BE2C (cell line): Measurements from ENCODE around the gene PCSK6.
"Not testable (repeated sequence)": the region's sequence is repeated elsewhere in the genome, so short reads cannot be mapped to it uniquely, and the experiment has no call there.

Experiments
- DNase-seq: peaks from one replicate; pipeline ENCODE4 v3.0.0-alpha.2; 2020
- H3K27me3 ChIP-seq: fragments of 250-450 bp; sonication (Bioruptor Pico); 2 replicates; pipeline ENCODE4 v1.5.1; 2020; ENCODE audit warnings: mild to moderate bottlenecking
- H3K36me3 ChIP-seq: fragments of 250-450 bp; sonication (Bioruptor Pico); 2 replicates; pipeline ENCODE4 v1.5.1; 2020; ENCODE audit warnings: mild to moderate bottlenecking
- H3K4me1 ChIP-seq: fragments of 250-450 bp; sonication (Bioruptor Pico); 2 replicates; pipeline ENCODE4 v1.5.1; 2020
- H3K4me3 ChIP-seq: 2 replicates; pipeline ENCODE4 v1.5.1; 2011; ENCODE audit warnings: low read depth, low read length
- H3K9me3 ChIP-seq: fragments of 250-450 bp; sonication (Bioruptor Pico); 2 replicates; pipeline ENCODE4 v1.5.1; 2020
- TF ChIP-seq, protein P1 (sequence below): IDR thresholded peaks from 2 replicates; pipeline ENCODE4 v1.5.1; 2012; ENCODE audit warnings: mild to moderate bottlenecking, low read depth, low read length

PCSK6 gene

DNA sequence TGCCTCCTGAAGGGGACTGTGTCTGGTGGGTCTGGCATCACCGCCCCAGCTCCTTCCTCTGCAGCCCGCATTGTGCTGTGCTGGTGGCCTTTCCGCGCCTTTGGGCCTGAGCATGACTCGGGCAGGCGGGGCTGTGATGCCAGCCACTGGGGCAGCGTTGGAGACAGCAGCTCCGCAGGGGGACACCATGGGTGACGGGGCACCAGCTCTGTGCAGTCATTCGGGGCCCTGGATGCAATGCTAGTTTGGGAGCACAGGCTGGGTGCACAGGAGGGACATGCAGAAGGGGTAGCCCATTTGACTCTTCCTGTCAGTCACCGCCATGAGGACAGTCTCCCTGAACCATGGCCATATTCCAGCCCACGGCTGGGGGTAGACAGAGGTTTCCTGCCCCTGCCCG lies 110.6 kb downstream of the PCSK6 start:
- TF ChIP-seq, protein P1, sequence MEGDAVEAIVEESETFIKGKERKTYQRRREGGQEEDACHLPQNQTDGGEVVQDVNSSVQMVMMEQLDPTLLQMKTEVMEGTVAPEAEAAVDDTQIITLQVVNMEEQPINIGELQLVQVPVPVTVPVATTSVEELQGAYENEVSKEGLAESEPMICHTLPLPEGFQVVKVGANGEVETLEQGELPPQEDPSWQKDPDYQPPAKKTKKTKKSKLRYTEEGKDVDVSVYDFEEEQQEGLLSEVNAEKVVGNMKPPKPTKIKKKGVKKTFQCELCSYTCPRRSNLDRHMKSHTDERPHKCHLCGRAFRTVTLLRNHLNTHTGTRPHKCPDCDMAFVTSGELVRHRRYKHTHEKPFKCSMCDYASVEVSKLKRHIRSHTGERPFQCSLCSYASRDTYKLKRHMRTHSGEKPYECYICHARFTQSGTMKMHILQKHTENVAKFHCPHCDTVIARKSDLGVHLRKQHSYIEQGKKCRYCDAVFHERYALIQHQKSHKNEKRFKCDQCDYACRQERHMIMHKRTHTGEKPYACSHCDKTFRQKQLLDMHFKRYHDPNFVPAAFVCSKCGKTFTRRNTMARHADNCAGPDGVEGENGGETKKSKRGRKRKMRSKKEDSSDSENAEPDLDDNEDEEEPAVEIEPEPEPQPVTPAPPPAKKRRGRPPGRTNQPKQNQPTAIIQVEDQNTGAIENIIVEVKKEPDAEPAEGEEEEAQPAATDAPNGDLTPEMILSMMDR, result no peak
- no peak for DNase-seq
- Histone ChIP-seq H3K4me1 (no peaks in the 10 kb centered on the region), H3K4me3 (no peak overlapping the region), H3K36me3 (no peaks in the 10 kb centered on the region), H3K9me3 (no peaks in the 10 kb centered on the region), H3K27me3 (no peaks in the 10 kb centered on the region)

DNA sequence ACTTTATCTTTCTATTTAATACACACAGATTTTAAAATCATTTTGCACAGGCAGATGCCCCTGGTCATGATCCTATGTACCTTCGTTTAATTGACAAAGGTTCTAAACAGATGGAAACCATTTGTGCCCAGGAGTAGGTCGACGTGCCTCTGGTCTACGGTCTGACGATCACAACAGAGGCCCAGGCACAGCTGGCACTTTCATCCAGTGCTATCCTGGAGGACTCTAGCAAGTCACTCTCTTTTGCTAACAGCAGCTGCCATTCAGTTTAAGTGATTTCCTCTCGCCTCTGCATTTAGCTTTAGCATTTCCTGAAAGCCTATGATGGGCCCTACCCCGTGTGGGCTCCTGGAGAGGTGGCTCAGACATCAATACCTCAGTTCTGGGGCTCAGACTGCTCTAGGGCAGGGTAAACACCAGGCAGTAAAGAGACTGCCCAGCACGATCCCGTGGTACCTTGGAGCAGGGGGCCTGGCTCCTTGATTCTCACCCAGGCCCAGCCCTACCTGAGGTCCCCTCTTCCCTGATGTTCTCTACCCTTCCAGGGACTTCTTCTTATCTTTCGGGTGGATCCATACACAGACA lies 111.2 kb downstream of the PCSK6 start:
- H3K4me3 ChIP-seq, result no peak overlapping the region
- no peaks in the 10 kb centered on the region for H3K27me3 ChIP-seq
- TF ChIP-seq, protein P1, result no peak
- no peak for DNase-seq
- H3K4me1 ChIP-seq, result no peaks in the 10 kb centered on the region
- no peaks in the 10 kb centered on the region for H3K9me3 ChIP-seq
- H3K36me3 ChIP-seq, result no peaks in the 10 kb centered on the region

DNA sequence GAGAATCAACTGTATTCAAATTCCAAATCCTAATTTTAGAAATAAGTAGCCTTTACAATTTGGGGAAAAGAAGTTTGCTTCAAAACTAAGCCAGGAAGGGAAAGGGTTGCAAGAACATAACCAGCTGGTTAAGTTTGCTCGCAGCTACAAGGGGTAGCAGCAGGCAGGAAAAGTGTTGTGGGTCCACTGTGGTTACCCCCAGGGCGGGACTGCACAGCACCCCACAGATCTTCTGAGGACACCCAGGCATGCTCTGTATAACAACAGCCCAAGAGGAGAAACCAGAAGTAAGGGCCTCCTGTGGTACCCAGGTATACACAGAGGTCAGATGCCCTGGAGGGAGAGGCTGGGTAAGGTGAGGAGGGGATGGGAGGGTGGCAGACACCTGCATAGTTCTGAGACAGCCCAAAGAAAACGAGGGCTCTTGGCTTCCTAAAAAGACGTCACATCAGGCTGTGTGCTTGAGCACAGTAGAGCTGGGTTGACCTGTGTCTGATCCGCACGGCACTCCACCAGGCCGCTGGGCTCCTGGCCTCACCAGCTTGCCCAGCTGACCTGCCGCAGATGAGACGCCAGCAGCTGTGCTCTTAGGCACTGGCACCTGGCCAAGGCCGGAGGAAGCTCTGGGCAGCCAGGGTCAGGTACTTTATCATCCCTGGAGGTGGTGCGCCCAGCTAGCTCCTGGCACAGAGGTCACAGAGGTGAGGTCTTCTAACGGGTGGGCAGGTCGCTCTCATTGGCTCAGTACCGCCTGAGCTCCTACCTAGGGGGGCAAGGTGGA lies 112.7 kb downstream of the PCSK6 start:
- no peaks in the 10 kb centered on the region for H3K27me3 ChIP-seq
- no peaks in the 10 kb centered on the region for H3K36me3 ChIP-seq
- H3K4me3 ChIP-seq, result no peak overlapping the region
- TF ChIP-seq, protein P1, result no peak
- no peaks in the 10 kb centered on the region for H3K9me3 ChIP-seq
- no peak for DNase-seq
- no peaks in the 10 kb centered on the region for H3K4me1 ChIP-seq

DNA sequence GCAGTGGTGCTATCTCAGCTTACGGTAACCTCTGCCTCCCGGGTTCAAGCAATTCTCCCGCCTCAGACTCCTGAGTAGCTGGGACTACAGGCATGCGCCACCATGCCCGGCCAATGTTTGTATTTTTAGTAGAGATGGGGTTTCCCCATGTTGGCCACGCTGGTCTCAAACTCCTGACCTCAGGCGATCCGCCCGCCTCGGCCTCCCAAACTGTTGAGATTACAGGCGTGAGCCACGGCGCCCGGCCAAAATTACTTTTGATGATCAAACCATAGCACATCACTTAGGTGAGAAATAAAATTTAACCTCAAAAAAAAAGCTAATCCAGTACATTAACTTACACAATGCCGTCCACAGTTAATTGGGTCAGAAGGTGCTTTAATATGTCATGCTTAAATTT lies 114.5 kb downstream of the PCSK6 start:
- H3K36me3 ChIP-seq, H3K9me3 ChIP-seq, H3K4me1 ChIP-seq, H3K4me3 ChIP-seq, H3K27me3 ChIP-seq, DNase-seq: not testable (repeated sequence)

DNA sequence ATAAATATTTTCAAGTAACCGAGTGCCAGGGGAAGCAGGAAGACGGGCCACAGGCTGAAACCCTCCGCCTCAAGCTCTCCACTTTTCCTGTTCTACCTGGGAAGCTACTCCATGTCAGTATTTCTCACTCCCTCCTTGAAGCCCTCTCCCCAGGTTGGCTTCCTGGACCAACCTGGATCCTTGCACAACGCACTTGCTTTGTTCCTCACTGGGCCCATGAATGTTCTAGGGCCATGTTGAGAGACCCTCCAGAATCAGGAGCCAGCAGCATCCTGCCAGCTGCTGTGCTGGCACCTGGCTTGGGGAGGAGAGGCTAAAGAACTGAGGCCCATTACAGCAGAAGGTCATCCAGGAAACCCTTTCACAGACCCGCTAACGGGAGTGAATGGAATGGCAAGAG lies 115.2 kb downstream of the PCSK6 start:
- TF ChIP-seq, protein P1, result no peak
- no peak for DNase-seq
- Histone ChIP-seq H3K27me3 (no peaks in the 10 kb centered on the region), H3K4me3 (no peak overlapping the region), H3K4me1 (no peaks in the 10 kb centered on the region), H3K36me3 (no peaks in the 10 kb centered on the region), H3K9me3 (no peaks in the 10 kb centered on the region)

DNA sequence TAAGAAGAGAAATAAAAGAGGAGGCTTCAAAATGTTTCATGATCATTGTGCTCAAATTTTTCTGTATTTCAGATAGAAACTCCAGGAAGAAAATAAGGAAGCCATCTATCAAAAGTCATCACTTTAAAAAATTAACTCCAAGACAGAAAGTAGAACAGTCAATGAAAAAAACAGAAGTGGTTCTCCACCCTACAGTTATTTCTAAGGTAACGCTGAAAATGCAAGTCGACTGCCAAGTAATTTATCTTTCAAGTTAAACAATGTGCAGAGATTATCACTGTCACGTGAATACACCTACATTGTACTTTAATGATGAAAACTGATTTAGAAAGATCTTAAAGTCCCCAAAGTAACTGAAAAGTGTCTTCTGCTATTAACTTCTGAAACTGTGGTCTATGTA lies 115.9 kb downstream of the PCSK6 start:
- no peak for DNase-seq
- TF ChIP-seq, protein P1, result no peak
- H3K27me3 ChIP-seq, result no peaks in the 10 kb centered on the region

More for the DNA sequence above, 115.9 kb downstream of the PCSK6 start:
- H3K4me1 ChIP-seq, result no peaks in the 10 kb centered on the region
- H3K9me3 ChIP-seq, result no peaks in the 10 kb centered on the region
- no peaks in the 10 kb centered on the region for H3K36me3 ChIP-seq
- H3K4me3 ChIP-seq, result no peak overlapping the region
